DND-41 (cell line): Measurements from ENCODE around the gene MIDN.

ENCODE experiments used
- EZH2 ChIP-seq: IDR thresholded peaks from 3 replicates; pipeline ENCODE4 v1.6.1; 2012; ENCODE audit warnings: borderline replicate concordance, low read depth, mild to moderate bottlenecking, moderate library complexity, low read length, inconsistent platforms; ENCODE audit not compliant: severe bottlenecking
- TF ChIP-seq, protein P1 (sequence below): IDR thresholded peaks from 2 replicates; pipeline ENCODE4 v1.5.1; 2012; ENCODE audit warnings: borderline replicate concordance, low read length, moderate library complexity, mild to moderate bottlenecking; ENCODE audit not compliant: poor library complexity, severe bottlenecking; ENCODE audit errors: extremely low read depth

DNA sequence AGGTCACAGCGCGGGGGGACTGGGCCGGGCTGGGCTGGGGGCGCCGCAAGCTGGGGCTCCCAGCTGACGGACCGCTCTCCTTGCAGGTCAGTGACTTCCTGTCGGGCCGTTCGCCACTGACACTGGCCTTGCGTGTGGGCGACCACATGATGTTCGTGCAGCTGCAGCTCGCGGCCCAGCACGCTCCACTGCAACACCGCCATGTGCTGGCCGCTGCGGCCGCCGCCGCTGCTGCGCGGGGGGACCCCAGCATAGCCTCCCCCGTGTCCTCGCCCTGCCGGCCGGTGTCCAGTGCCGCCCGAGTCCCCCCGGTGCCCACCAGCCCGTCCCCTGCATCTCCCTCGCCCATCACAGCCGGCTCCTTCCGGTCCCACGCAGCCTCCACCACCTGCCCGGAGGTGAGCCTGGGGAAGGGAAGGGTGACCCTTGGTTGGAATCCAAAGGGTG is 5.7 kb downstream of the MIDN start:
- TF ChIP-seq, protein P1, sequence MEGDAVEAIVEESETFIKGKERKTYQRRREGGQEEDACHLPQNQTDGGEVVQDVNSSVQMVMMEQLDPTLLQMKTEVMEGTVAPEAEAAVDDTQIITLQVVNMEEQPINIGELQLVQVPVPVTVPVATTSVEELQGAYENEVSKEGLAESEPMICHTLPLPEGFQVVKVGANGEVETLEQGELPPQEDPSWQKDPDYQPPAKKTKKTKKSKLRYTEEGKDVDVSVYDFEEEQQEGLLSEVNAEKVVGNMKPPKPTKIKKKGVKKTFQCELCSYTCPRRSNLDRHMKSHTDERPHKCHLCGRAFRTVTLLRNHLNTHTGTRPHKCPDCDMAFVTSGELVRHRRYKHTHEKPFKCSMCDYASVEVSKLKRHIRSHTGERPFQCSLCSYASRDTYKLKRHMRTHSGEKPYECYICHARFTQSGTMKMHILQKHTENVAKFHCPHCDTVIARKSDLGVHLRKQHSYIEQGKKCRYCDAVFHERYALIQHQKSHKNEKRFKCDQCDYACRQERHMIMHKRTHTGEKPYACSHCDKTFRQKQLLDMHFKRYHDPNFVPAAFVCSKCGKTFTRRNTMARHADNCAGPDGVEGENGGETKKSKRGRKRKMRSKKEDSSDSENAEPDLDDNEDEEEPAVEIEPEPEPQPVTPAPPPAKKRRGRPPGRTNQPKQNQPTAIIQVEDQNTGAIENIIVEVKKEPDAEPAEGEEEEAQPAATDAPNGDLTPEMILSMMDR, result no peak
- TF ChIP-seq EZH2, result no peak
